ENCODE measurements around the gene SLC26A11. TPM values are rescaled to one million over a fixed set of nuclear protein-coding genes. Genes with fewer than 3 reads are reported as not detected.

SLC26A11 gene
- total RNA-seq, 1 donor from 2014 or later: 7.9 TPM

DNA sequence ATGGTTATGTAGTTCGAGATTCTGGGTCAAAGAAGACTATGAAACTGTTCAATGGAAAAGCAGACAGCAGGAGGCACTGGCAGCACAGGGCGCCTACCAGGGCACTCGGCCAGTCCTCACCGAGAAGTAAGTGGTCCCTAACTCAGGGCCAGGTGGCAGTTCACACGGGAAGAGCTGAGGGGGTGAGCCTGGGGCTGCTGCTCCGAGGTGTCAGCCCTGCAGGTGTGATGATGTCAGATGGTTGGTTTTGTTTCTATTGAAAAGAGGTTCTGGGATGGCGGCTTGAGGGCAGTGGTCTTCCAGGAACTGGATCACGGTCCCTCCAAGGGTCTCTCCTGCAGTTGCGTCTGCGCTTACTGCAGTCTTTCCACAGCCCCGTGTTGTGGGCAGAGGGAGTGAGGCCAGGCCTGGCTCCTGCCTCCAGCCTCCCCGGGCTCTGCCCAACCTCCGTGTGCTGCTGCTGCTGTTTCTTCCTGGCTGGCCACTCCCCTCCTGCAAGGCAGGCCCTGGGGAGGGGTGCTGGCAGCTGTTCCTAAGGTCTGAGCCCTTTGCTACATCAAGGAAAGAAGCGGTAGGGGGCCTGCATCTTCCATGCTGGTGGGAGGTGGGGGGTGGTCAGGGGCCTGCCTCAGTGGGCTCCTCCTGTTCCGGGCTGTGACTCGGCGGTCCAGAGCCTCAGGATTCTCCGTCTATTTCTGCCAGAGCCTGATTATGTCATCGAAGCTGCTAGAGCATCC lies 63.1 kb downstream of the SLC26A11 start:
- peaks cover 3% of the 10 kb centered on the region for H3K36me3 Mint-ChIP-seq
- H3K27ac ChIP-seq: no peak overlapping the region
- H2AFZ ChIP-seq (replicated peaks): no peak overlapping the region
- H3K4me2 ChIP-seq: no peak overlapping the region
- TF ChIP-seq CTCF (IDR thresholded peaks at IDR 0.05) (no peak), EZH2 (IDR thresholded peaks at IDR 0.05) (no peak), EZH2phosphoT487 (IDR thresholded peaks at IDR 0.05) (no peak)
- no peaks in the 10 kb centered on the region for H3K9me3 ChIP-seq (ENCODE audit: low read depth)
- H3K9me3 Mint-ChIP-seq: no peaks in the 10 kb centered on the region
- H3K9ac ChIP-seq: no peak overlapping the region
- H3K36me3 ChIP-seq: no peaks in the 10 kb centered on the region
- no peak overlapping the region for H3K4me3 Mint-ChIP-seq
- peaks cover 4% of the 10 kb centered on the region for H3K27me3 Mint-ChIP-seq (ENCODE audit: insufficient read depth, low read depth)
- H3K4me1 ChIP-seq: no peaks in the 10 kb centered on the region
- H3K27ac Mint-ChIP-seq: peak overlapping the region; percentile 74
- H4K20me1 ChIP-seq (ENCODE audit: low read depth): no peaks in the 10 kb centered on the region
- H3K79me2 ChIP-seq (ENCODE audit: low read depth): no peaks in the 10 kb centered on the region
- no peak overlapping the region for H3K4me3 ChIP-seq
- no peaks in the 10 kb centered on the region for H3F3A ChIP-seq (ENCODE audit: low read depth)
- no peak for DNase-seq (ENCODE audit: low spot score)
- H3K4me1 Mint-ChIP-seq: peaks cover 7% of the 10 kb centered on the region
- H3K27me3 ChIP-seq: no peaks in the 10 kb centered on the region

GRCh38 chr17:80284631-80285030 lies 64.4 kb downstream of the SLC26A11 start:
- H3K9me3 Mint-ChIP-seq: no peaks in the 10 kb centered on the region
- TF ChIP-seq EZH2 (IDR thresholded peaks at IDR 0.05) (no peak), EZH2phosphoT487 (IDR thresholded peaks at IDR 0.05) (no peak), CTCF (IDR thresholded peaks at IDR 0.05) (peak; percentile 46)
- Histone ChIP-seq H3K4me1 (no peaks in the 10 kb centered on the region), H4K20me1 (ENCODE audit: low read depth) (no peaks in the 10 kb centered on the region), H3K79me2 (ENCODE audit: low read depth) (no peaks in the 10 kb centered on the region), H2AFZ (replicated peaks) (no peak overlapping the region), H3K36me3 (no peaks in the 10 kb centered on the region), H3K27me3 (no peaks in the 10 kb centered on the region), H3K9me3 (ENCODE audit: low read depth) (no peaks in the 10 kb centered on the region), H3K4me3 (no peak overlapping the region), H3K9ac (no peak overlapping the region), H3K4me2 (no peak overlapping the region), H3K27ac (no peak overlapping the region), H3F3A (ENCODE audit: low read depth) (no peaks in the 10 kb centered on the region)
- no peak overlapping the region for H3K4me3 Mint-ChIP-seq
- no peak overlapping the region for H3K27ac Mint-ChIP-seq
- H3K4me1 Mint-ChIP-seq: peaks cover 9% of the 10 kb centered on the region
- H3K36me3 Mint-ChIP-seq: peaks cover 7% of the 10 kb centered on the region
- H3K27me3 Mint-ChIP-seq (ENCODE audit: insufficient read depth, low read depth): peaks cover 6% of the 10 kb centered on the region
- peak; percentile 63 for DNase-seq (ENCODE audit: low spot score)

- Mint-ChIP-seq H3K4me3 (no peak overlapping the region), H3K36me3 (peaks cover 8% of the 10 kb centered on the region), H3K4me1 (peaks cover 7% of the 10 kb centered on the region), H3K27ac (no peak overlapping the region), H3K27me3 (ENCODE audit: insufficient read depth, low read depth) (peaks cover 6% of the 10 kb centered on the region), H3K9me3 (no peaks in the 10 kb centered on the region)
- H3K27me3 ChIP-seq: no peaks in the 10 kb centered on the region
- H3K4me3 ChIP-seq: no peak overlapping the region
- no peak overlapping the region for H2AFZ ChIP-seq (replicated peaks)
- TF ChIP-seq EZH2 (IDR thresholded peaks at IDR 0.05): no peak
- no peak for TF ChIP-seq CTCF (IDR thresholded peaks at IDR 0.05)
- TF ChIP-seq EZH2phosphoT487 (IDR thresholded peaks at IDR 0.05): no peak
- H3K9me3 ChIP-seq (ENCODE audit: low read depth): no peaks in the 10 kb centered on the region
- no peaks in the 10 kb centered on the region for H4K20me1 ChIP-seq (ENCODE audit: low read depth)
- no peaks in the 10 kb centered on the region for H3K79me2 ChIP-seq (ENCODE audit: low read depth)
- H3K4me1 ChIP-seq: no peaks in the 10 kb centered on the region
- H3K36me3 ChIP-seq: no peaks in the 10 kb centered on the region
- H3K9ac ChIP-seq: no peak overlapping the region
- DNase-seq (ENCODE audit: low spot score): no peak
- no peak overlapping the region for H3K4me2 ChIP-seq
- H3K27ac ChIP-seq: no peak overlapping the region
- H3F3A ChIP-seq (ENCODE audit: low read depth): no peaks in the 10 kb centered on the region
These were observed 65.2 kb downstream of the SLC26A11 start for GRCh38 chr17:80285237-80285920.
